ENCODE data around the gene GULP1.

Gene GULP1

GRCh38 chr2:188414869-188415753 is 123.4 kb downstream of the GULP1 start:
- TF ChIP-seq, protein P1, sequence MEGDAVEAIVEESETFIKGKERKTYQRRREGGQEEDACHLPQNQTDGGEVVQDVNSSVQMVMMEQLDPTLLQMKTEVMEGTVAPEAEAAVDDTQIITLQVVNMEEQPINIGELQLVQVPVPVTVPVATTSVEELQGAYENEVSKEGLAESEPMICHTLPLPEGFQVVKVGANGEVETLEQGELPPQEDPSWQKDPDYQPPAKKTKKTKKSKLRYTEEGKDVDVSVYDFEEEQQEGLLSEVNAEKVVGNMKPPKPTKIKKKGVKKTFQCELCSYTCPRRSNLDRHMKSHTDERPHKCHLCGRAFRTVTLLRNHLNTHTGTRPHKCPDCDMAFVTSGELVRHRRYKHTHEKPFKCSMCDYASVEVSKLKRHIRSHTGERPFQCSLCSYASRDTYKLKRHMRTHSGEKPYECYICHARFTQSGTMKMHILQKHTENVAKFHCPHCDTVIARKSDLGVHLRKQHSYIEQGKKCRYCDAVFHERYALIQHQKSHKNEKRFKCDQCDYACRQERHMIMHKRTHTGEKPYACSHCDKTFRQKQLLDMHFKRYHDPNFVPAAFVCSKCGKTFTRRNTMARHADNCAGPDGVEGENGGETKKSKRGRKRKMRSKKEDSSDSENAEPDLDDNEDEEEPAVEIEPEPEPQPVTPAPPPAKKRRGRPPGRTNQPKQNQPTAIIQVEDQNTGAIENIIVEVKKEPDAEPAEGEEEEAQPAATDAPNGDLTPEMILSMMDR (IDR thresholded peaks at IDR 0.05; ENCODE audit: insufficient read depth, missing control alignments): no peak
- no peak for DNase-seq (ENCODE audit: insufficient read length, low spot score)
- FAIRE-seq: no peak

- FAIRE-seq (no peak), DNase-seq (ENCODE audit: insufficient read length, low spot score) (no peak)
- TF ChIP-seq, protein P1 (IDR thresholded peaks at IDR 0.05; ENCODE audit: insufficient read depth, missing control alignments): no peak
These were observed 124.0 kb downstream of the GULP1 start for GRCh38 chr2:188415754-188416083.

GRCh38 chr2:188416367-188416766 is 124.7 kb downstream of the GULP1 start:
- no peak for FAIRE-seq
- TF ChIP-seq, protein P1 (IDR thresholded peaks at IDR 0.05; ENCODE audit: insufficient read depth, missing control alignments): no peak
- no peak for DNase-seq (ENCODE audit: insufficient read length, low spot score)

DNA sequence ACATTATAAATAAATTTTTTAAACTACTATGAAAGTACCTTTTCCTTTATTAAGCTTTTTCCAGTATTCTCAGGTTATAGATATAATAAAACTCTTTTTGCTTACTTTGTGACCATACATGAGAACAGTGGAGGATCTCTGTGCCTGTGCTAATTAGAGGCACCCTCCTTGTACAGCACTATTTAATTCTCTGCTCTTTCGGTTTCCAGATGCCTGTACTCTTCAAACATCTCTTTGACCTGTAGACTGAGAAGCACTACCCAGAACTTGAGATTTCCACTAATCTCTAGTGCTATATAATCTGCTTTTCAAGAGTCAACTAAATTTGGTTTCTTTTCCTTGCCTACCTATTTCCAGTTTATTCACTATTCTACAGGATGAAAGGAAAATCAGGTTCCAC is 131.1 kb downstream of the GULP1 start:
- DNase-seq (ENCODE audit: insufficient read length, low spot score) (no peak), FAIRE-seq (no peak)
- TF ChIP-seq, protein P1 (IDR thresholded peaks at IDR 0.05; ENCODE audit: insufficient read depth, missing control alignments): no peak

DNA sequence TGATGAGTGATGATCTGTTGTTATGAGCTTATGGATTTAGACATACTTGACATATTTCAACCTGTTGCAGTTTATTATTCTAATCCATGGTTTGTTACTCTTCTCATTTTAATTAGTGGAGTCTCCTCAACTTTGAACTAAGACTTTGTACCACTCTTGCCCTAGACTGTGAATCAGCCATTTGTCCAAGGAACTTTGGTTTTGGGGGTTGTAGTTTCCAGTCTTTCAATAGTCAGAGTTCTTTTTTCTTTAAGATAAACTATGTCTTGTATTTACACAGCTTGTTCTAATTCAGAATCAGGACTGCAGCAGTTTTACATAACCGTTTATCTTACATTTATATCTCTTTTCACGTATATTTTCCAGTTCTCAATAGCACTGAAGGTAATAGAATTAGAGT is 133.6 kb downstream of the GULP1 start:
- no peak for DNase-seq (ENCODE audit: insufficient read length, low spot score)
- TF ChIP-seq, protein P1 (IDR thresholded peaks at IDR 0.05; ENCODE audit: insufficient read depth, missing control alignments): no peak
- FAIRE-seq: no peak

GRCh38 chr2:188426121-188426520 is 134.4 kb downstream of the GULP1 start:
- DNase-seq (ENCODE audit: insufficient read length, low spot score): no peak
- no peak for FAIRE-seq
- TF ChIP-seq, protein P1 (IDR thresholded peaks at IDR 0.05; ENCODE audit: insufficient read depth, missing control alignments): no peak

- DNase-seq (ENCODE audit: insufficient read length, low spot score): no peak
- TF ChIP-seq, protein P1 (IDR thresholded peaks at IDR 0.05; ENCODE audit: insufficient read depth, missing control alignments): no peak
- no peak for FAIRE-seq
These were observed 139.0 kb downstream of the GULP1 start for GRCh38 chr2:188430705-188431104.

Measured in D721Med (cell line).